Stimulated activated CD4-positive, alpha-beta T cell treated with anti-CD3 and anti-CD28 coated beads, Interleukin-1b, Interleukin-23, amount 100 ng/mL, for 4 hours (primary cell): ENCODE measurements around the gene WSB1.

Source experiments
- DNase-seq, 2 donors: peaks; one replicate each; pipeline ENCODE4 v3.0.0-alpha.2; 2020; ENCODE audit warnings: low read depth in 2 of 2

The WSB1 gene

DNA sequence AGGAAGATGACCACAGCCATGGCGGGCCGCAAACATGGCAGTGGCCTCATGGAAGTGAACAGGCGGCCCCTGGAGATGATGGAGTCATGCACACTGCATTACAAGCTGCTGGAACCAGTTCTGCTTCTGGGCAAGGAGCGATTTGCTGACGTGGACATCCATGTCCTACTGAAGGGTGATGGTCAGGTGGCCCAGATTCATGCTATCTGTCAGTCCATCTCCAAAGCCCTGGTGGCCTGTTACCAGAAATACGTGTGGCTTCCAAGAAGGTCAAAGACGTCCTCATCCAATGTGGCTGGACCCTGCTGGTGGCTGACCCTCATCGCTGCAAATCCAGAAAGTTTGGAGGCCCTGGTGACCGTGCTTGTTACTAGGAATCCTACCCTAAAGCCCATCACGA lies 13.4 kb upstream of the WSB1 start:
- no peak for DNase-seq

DNA sequence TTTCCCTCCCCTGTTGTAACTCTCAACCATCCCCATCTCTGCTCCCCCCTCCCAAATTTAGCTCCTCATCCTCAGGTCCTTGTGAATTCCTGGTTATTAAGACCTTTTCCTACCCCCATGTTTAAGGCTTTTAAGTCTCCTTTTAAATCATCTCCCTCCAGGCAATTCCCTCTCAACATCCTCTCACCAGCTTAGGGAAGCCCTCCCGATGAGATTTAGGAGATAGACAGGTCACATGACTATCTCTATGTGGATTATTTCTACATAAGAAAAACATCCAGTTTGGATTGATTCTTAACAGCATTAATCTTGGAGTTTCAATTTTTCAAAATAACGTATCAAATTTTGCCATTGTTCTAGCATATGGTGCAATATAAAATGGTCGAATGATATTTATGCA lies 12.5 kb upstream of the WSB1 start:
- no peak for DNase-seq

DNA sequence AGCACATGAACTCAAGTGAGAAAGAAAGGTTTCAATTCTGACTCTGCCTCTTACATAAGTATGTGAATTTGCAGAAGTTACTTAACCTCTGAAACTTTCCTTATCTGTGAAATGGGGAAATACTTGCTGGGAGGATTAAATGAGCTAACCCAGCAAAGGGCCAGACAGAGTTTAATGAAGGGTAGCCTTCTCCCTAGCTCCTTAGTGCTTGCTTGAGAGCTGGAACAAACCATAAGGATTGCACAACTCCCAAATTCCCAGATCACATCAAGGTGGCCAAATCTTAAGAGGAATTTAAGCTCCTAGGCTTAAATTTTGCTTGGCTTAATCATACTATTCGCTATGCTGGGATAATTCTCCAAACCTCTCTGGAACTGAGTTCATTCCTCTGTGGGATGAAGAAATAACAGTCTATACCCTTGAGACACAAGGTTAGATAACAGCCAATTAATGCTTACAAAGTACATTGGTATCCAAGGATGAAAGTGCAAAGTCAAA lies 11.8 kb upstream of the WSB1 start:
- DNase-seq, result no peak

DNA sequence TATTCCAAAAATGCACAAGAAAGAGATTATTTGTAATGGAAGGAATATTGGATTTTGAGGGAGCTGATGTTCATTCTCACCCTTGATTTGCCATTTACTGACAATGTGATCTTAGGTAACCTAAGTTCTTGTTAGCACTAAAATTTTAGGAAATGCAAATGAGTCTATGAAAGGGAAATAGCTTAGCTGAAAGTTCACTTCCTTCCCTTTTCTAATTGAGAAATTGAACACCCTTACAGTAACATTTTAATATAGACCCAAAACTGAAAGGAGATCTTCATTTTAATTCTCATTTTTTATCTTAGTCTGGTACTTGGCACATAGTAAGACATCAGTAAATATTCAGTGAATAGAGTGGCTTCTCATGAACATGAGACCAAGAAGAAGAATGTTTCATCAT lies 10.9 kb upstream of the WSB1 start:
- DNase-seq, result no peak

DNA sequence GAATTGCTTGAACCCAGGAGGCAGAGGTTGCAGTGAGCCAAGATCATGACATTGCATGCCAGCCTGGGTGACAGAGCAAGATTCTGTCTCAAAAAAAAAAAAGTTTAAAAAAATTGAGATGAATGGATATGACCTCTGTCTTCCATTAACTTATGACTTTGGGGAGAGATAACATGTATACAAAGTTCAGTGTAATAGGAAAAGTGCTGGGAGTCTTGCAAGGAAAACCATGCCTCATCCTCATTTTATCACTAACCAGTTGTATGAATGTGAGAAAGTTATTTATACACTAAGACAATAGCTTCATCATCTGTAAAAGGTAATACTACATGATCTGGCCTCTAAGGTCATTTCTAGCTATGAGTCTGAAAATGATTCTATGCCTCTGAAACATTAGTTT lies 10.2 kb upstream of the WSB1 start:
- DNase-seq, result no peak

DNA sequence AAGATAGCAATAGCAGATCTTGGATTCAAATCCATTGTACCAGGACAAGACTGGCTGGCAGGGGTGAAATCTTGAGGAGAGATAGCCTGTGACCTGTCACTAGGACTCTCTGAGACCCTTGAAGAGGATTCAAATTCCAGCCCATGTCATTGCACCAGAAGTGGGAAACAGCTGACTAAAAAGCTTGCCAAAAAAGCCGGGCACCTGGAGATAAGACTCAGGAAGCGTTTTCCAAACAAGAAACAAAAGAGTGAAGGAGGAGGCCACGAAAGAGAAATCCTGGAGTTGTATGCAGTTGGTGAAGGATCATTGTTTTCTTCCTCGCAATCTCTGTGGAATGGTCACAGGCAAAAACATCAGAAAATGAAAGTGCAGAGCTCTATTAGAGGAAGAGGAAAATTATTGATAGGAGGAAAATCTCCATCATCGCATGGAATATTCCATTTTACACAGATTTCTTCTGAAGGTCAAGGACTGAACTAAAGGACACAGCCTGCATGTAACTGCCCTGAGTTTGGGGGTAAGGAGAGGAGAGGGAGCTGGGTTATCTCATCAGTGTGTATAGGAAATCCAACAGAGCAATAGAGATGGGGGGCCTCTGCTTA lies 9.0 kb upstream of the WSB1 start:
- DNase-seq, result no peak

DNA sequence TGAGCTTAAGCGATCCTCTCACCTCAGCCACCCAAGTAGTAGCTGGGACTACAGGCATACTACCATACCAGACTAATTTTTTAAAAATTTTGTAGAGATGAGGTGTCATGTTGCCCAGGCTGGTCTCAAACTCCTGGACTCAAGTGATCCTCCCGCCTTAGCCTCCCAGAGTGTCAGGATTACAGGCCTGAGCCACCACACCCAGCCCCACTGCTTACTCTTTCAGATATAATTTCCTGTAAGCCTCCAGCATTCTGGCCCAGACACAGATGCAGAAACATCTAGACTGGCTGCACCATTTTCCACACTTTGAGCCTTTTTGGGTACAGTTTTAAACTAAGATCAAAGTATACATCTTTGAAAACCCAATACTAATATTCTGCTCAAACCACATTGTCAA lies 8.4 kb upstream of the WSB1 start:
- no peak for DNase-seq

DNA sequence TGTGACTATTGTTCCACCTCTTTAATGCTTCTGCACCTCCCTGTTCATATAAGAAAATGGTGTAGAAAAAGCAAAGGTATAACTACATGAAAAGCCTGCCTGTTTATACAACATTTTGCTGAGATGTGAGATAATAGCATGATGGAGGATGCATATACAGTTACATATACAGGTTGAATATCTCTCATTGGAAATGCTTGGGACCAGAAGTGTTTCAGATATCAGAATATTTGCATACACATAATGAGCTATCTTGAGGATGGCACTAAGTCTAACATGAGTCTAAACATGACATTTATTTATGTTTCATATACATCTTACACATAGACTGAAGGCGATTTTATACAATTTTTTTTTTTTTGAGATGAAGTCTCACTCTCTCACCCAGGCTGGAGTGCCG lies 5.7 kb upstream of the WSB1 start:
- DNase-seq, result no peak

DNA sequence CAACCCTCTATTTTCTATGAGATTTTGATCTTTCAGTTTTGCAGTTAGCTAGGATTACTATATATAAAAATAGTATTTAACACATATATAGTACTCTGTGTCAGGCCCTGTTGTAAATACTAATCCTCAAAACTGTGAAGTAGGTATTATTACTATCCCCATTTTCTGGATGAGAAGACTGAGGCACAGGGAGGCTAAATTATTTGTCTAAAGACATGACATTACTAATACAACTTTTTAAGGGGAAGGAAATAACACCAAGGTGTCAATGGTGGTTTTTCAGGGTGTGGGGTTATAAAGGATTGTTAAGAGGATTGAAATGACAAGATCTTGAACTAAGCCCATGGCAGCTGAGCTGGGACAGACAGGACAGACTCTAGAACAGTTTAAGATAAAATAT lies 4.1 kb upstream of the WSB1 start:
- DNase-seq, result no peak

DNA sequence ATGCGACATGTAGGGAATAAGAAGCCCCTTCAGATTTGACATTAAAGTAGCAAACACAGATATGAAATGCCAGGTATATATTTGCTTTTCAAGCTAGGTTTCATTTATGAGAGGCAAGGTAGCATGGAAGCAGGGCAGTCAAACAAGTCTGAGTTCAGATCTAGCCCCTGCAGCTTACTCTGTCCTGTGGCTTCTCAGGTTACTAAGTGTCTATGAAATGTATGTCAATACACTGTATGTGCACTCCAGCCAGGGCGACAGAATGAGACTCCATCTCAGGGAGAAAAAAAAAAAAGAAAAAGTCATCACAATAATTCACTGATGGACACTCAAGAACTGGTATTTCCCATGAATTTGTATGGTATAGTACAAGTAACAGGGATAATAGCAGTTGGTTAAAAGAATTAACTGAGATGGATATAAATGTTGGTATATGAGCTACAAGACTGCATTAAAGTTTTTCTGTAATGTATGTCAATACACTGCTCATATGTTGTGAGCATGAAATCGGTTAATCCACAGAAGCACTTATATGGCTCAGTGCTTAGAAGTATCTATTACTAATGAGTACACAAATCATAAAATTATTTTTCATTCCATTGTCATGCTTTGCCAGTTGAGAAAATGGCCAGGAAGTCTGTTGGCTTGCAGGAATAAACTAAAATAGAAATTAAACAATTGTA lies 2.9 kb upstream of the WSB1 start:
- DNase-seq, result no peak

DNA sequence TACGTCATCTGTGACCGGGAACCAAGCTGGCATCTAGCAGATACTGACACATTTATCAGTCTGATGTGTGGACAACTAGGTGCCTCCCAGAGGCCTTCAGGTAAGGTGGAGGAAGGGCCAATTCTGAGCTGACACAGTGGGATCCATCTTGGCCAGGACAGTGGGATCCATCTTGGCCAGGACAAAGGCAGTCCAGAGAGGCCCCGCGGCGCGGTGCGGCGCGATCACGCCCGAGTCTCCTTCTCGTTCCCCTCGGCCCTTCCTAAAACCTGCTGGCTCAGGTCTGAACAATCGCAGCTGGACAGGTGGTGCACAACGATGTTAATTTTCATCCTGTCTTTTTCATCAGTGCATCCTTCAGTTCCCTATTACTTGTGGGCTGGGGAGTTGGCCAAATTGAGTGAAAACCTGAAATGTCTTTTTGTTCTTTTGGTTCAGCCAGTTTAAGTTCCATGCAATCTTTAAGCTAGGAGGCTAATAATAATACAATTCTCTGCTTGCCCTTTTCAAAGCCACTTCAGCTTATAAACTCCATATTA lies 486 bp upstream of the WSB1 start:
- DNase-seq, result no peak

DNA sequence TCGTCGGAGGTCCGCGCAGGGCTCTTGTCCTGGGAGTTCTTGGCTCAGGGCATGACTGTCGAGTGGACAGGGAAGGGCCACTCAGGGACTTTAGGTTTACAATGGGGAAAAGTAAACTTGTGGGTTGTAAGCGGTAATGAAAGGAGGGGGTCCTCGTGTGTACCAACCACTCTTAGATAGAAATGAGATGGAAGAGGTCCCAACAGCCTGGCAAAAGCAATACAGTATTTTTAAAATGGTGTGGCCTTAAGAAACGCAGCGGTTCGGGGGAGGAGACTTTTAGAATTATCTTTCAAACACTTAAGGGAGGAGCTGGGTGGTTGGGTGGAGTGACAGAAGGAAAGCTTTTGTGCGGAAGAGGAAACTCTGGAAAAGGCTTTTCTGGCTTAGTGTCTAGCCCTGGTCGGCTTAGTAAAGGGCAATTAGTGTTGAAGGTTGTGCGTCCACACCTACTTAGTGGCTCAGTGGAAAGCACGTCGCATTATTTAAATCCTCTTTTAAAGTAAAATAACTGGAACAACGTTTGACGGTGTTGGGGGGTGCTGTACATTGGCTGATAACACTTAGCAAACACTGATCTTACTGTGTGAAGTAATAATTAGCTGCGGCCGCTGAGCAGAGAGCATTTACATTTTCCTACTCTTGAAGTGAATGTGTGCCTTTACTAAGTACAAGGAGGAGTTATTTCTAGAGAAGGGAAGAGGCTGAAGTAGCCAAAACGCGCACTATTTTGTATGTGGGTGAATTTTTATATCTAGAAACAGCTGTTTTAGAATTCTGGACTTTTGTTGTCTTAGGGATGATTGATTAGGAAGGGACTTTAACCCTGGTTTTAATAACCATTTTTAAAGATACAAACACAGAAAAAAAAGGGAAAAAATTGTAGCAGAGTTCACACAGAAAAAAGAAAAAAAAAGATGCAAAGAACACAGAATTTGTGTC lies 1.0 kb downstream of the WSB1 start:
- DNase-seq, result peak in 1 of 2 donors; percentile 10

DNA sequence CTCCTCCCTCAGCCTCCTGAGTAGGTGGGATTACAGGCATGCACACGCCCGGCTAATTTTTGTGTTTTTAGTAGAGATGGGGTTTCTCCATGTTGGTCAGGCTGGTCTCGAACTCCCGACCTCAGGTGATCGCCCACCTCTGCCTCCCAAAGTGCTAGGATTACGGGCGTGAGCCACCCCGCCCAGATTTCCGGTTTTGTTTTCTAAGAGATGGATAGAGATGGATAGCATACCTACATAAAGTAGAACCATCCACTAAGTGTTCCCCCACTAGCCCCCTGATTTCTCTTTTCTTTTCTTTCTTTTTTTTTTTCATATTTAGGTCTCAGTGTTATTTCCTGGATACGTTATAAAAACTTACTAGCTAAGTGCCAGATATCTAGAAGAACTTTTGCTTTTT lies 2.0 kb downstream of the WSB1 start:
- DNase-seq, result no peak

DNA sequence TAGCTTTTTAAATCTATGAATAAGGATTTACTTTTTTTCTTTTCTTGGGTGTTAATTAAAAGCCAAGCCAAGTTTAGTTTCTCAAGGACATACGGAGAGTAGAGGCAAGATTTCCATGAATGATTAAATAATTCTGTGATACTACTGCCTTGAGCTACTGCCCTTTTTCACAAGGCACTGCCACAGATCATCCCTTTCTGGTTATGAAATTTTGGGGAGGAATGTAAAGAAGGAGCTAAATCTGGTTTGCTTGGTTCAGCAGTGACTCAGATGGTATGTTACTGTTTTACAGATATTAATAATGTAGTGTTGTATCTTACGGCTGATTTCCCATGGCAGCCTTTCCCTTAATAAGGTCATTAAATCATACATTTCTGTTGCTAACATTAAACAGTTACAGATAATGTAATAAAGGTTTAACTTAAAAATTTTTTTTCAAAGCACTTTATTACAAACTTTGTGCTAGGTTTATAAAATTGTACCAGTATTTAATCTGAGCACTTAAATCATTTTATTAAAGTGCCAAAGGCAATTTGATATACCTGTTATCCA lies 2.6 kb downstream of the WSB1 start:
- no peak for DNase-seq

DNA sequence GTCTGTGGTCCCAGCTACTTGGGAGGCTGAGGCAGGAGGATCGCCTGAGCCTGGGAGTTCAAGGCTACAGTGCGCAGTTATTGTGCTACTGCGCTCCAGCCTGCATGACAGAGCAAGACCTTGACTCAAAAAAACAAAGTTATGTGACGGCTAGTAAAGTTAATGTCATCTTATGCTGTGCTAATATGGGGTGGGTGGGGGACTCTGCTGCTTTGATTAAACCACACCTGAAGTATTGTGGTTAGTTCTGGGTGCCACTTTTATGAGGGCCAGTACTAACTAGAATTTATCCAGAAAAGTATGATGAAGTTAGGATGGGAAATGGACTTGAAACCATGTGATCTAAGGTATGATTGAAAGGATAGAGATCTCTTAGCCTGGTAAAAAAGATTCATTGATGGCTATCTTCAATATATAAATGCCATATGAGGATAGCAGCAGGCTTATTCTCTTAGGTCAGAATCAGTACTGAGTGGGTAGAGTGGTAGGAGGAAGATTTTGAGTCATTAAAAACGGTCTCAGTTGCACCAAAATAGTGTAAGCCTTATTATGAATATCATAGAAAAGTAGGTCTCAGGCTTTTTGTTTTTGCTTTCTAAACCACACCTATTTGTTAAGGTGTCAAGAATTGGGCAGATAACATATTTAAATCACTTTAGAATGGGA lies 5.6 kb downstream of the WSB1 start:
- no peak for DNase-seq

DNA sequence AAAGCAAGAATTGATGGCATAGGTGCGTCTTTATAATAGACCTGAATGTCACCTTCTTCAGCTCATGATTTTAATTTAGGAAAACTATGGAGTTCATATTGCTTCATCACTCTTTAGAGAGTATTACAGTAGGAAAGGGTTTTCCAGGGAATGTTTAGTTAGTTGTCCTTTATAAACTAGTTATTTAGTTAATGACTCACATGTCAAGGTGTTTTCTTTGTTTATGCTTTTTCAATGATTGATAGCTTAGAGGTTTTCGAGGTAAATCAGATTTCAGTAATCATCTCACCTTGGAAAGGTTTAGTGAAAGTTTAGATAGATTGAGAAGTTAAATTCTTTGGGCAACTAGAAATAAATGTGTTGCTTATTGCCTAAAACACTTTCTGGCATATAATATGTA lies 9.8 kb downstream of the WSB1 start:
- no peak for DNase-seq

DNA sequence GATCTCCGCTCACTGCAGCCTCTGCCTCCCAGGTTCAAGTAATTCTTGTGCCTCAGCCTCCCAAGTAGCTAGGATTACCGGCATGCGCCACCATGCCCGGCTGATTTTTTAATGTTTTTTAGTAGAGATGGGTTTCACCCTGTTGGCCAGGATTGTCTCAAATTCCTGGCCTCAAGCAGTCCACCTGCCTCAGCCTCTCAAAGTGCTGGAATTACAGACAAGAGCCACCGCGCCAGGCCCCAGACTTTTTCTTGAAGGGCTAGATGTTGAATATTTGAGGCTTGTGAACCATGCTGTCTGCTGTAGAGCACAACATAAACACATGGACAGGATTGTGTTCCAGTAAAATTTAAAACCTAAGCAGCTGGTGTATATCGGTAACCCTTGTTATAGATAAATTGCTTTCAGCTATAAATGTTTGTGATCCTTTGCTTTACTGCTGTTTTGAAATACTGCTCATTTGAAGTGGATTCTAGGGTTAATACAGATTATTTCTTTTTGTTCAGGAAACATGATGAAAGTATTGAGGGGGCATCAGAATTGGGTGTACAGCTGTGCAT lies 12.4 kb downstream of the WSB1 start:
- no peak for DNase-seq

DNA sequence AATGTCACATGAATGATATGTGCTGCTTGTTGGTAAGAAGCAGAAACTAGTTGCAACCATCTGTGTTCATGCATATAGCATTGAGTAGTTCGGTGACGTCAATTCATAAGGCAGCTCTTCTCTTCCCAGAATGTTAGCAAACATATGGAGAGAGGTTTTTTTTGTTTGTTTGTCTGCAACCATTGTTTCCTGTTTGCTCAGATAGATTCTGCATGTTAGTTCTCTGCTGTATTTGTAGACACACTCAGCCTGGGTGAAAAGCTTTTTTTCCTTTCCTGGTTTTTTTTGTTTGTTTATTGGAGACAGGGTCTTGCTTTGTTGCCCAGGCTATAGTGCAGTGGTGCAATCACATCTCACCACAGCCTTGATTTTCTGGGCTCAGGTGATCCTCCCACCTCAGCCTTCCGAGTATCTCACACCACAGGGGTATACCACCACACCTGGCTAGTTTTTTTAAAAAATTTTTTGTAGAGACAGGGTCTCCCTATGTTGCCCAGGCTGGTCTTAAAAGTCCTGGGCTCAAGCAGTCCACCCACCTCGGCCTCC lies 16.7 kb downstream of the WSB1 start:
- no peak for DNase-seq

DNA sequence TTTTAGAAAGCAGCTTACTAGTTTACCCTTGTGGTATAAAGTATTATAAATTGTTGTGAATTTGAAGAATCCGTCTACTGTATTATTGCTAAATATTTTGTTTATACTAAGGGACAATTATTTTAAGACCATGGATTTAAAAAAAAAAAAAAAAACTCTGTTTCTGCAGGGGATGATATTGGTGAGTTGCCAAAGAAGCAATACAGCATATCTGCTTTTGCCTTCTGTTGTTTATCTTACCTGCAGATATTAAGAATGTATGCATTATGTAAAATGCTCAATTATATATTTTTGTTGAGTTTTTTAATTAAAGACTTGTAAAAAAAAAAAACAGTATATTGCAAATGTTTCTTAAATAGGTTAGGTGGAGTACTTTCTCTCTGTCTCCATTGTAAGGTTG lies 19.4 kb downstream of the WSB1 start:
- no peak for DNase-seq

DNA sequence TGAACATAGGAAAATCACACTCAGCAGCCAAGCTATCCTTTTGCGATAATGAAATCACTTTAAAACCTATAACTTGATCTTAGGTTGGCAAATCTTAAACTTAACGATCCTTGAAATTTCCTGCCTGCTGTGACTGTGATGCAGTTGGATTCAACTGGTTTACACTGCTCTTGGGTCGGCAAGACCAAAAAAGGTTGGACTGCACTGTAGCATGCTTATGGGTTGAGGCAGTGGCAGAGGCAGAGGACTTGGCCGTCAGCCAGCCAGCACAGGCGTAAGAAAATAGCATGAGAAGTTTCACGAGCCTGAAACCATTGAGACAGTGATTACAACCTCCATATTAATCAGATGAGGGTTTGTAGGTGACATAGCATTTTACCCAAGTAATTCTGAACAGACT lies 21.4 kb downstream of the WSB1 start:
- no peak for DNase-seq
